Lung (tissue), 12 donors: ENCODE data around the gene CLOCK. TPM values are rescaled to one million over a fixed set of nuclear protein-coding genes. Genes with fewer than 3 reads are reported as not detected.
"Not testable (repeated sequence)": the region's sequence is repeated elsewhere in the genome, so short reads cannot be mapped to it uniquely, and the experiment has no call there.

Source experiments
- ATAC-seq: fragments of 200-7000 bp; cut with Tn5 transposase; one replicate; pipeline ENCODE4 v1.9.1; 2020; ENCODE audit warnings: moderate number of reproducible peaks; ENCODE audit not compliant: insufficient read depth, low FRiP score
- DNase-seq, 3 donors: peaks; one replicate each; pipeline ENCODE4 v3.0.0-alpha.2; 2013 to 2017
- H3K27ac ChIP-seq, 2 donors: one replicate each; pipeline ENCODE4 v1.5.1; 2013; ENCODE audit warnings: mild to moderate bottlenecking in 2 of 2, moderate library complexity in 2 of 2, control low read depth in 1 of 2, inconsistent platforms in 1 of 2, low read depth in 1 of 2, low read length in 1 of 2
- H3K27me3 ChIP-seq, 3 donors: one replicate each; pipeline ENCODE4 v1.5.1; 2013; ENCODE audit warnings: low read length in 2 of 3; ENCODE audit not compliant: control insufficient read depth in 3 of 3, insufficient read depth in 3 of 3
- H3K36me3 ChIP-seq, 4 donors: one replicate each; pipeline ENCODE4 v1.5.1; 2013; ENCODE audit warnings: low read length in 4 of 4, mild to moderate bottlenecking in 1 of 4, moderate library complexity in 1 of 4; ENCODE audit not compliant: control insufficient read depth in 4 of 4, insufficient read depth in 4 of 4
- H3K4me1 ChIP-seq, 5 donors: one replicate each; pipeline ENCODE4 v1.5.1; 2013; ENCODE audit warnings: low read length in 5 of 5, mild to moderate bottlenecking in 2 of 5, moderate library complexity in 1 of 5; ENCODE audit not compliant: control insufficient read depth in 5 of 5, insufficient read depth in 5 of 5
- H3K4me3 ChIP-seq: one replicate; pipeline ENCODE4 v1.5.1; 2013; ENCODE audit warnings: mild to moderate bottlenecking, control low read depth, moderate library complexity
- H3K9ac ChIP-seq, 2 donors: one replicate each; pipeline ENCODE4 v1.5.1; 2013; ENCODE audit warnings: low read length in 2 of 2, control low read depth in 1 of 2; ENCODE audit not compliant: insufficient read depth in 1 of 2
- H3K9me3 ChIP-seq, 4 donors: one replicate each; pipeline ENCODE4 v1.5.1; 2013; ENCODE audit warnings: low read length in 3 of 4, mild to moderate bottlenecking in 1 of 4, moderate library complexity in 1 of 4; ENCODE audit not compliant: control insufficient read depth in 4 of 4, insufficient read depth in 3 of 4
- CTCF ChIP-seq: IDR thresholded peaks from 2 replicates; pipeline ENCODE4 v1.5.1; 2012; ENCODE audit warnings: mild to moderate bottlenecking; ENCODE audit errors: control extremely low read depth, extremely low read depth
- WGBS, 2 donors: extraction: QIAGEN DNeasy Blood & Tissue Kit; methylation state at CpG; one replicate each; pipeline ENCODE4 v1.1.7; 2013; 5-methylcytosine and 5-hydroxymethylcytosine counted together
- polyA plus RNA-seq, 2 donors: library from polyadenylated mRNA; stranded (reverse); fragments of 200-250 nt; gene quantifications; one replicate each; pipeline ENCODE4 v1.2.1, GENCODE V29; 2013
- total RNA-seq, 2 donors: library from RNA; depleted of rRNA in 1 of 2; stranded (reverse); fragments of >200 nt in 1 of 2; gene quantifications; one replicate each; pipeline ENCODE4 v1.2.1, GENCODE V29; 2014 to 2021
- donor health status: control.
- donor health status: control.
- donor health status: Bipolar disorder and iron deficiency.
- donor health status: healthy.
- donor health status: DM: yes; HTN: yes; CAD: no.

CLOCK gene
- total and polyA plus RNA-seq, 4 donors: 6.2 to 29.7 (median 14.7) TPM

GRCh38 chr4:55553441-55554201 lies 6.9 kb upstream of the CLOCK start:
- H3K4me3 ChIP-seq: no peak overlapping the region
- WGBS, 2 donors: 63 to 84% methylated on average over 10 of the region's 10 CpGs
- no peak overlapping the region for H3K27ac ChIP-seq
- H3K27me3 ChIP-seq: no peaks in the 10 kb centered on the region
- ATAC-seq (peak; percentile 58), DNase-seq (peak; percentile 14 to 33 (median 26))
- H3K9me3 ChIP-seq: no peaks in the 10 kb centered on the region
- no peak overlapping the region for H3K9ac ChIP-seq
- TF ChIP-seq CTCF: no peak
- H3K36me3 ChIP-seq: no peaks in the 10 kb centered on the region
- peaks cover 0 to 4% (median 0%) of the 10 kb centered on the region in 5 donors for H3K4me1 ChIP-seq

- not testable (repeated sequence) for ATAC-seq, H3K36me3 ChIP-seq, H3K4me3 ChIP-seq, H3K27me3 ChIP-seq, H3K9ac ChIP-seq, H3K27ac ChIP-seq, DNase-seq, H3K9me3 ChIP-seq
- 95% methylated on average over 6 of the region's 6 CpGs for WGBS, 2 donors
- peaks cover 0 to 11% (median 2%) of the 10 kb centered on the region in 5 donors for H3K4me1 ChIP-seq
Observed at GRCh38 chr4:55551964-55552363, 5.3 kb upstream of the CLOCK start.

GRCh38 chr4:55549888-55550287 lies 3.2 kb upstream of the CLOCK start:
- Histone ChIP-seq H3K9me3 (no peaks in the 10 kb centered on the region), H3K4me1 (peaks cover 0 to 16% (median 5%) of the 10 kb centered on the region in 5 donors), H3K9ac (no peak overlapping the region), H3K27ac (no peak overlapping the region), H3K4me3 (no peak overlapping the region), H3K27me3 (no peaks in the 10 kb centered on the region), H3K36me3 (no peaks in the 10 kb centered on the region)
- no peak for TF ChIP-seq CTCF
- ATAC-seq: no peak
- DNase-seq: no peak
- WGBS, 2 donors: 80 to 88% methylated on average over 2 of the region's 2 CpGs

GRCh38 chr4:55547918-55548317 lies 1.2 kb upstream of the CLOCK start:
- no peaks in the 10 kb centered on the region for H3K36me3 ChIP-seq
- H3K9ac ChIP-seq: peak overlapping the region in 1 of 2 donors; percentile 80
- H3K27ac ChIP-seq: no peak overlapping the region
- no peaks in the 10 kb centered on the region for H3K27me3 ChIP-seq
- H3K9me3 ChIP-seq: no peaks in the 10 kb centered on the region
- TF ChIP-seq CTCF: no peak
- WGBS, 2 donors: 79 to 82% methylated on average over 4 of the region's 4 CpGs
- DNase-seq (peak in 1 of 3 donors; percentile 21), ATAC-seq (no peak)
- H3K4me3 ChIP-seq: no peak overlapping the region
- peaks cover 0 to 28% (median 5%) of the 10 kb centered on the region in 5 donors for H3K4me1 ChIP-seq
